ENCODE measurements around the gene RETN.

- TF ChIP-seq TAF1 (IDR thresholded peaks at IDR 0.05; ENCODE audit: borderline replicate concordance, low read depth, low read length) (no peak), POLR2AphosphoS5 (IDR thresholded peaks at IDR 0.05; ENCODE audit: low read depth, low read length) (no peak)
Measured at GRCh38 chr19:7646426-7646700, 22.5 kb upstream of the RETN start.

Measured in GM12892 (cell line).